Stimulated activated effector memory CD8-positive, alpha-beta T cell treated with anti-CD3 and anti-CD28 coated beads, Interleukin-12 subunit alpha, Interleukin-12 subunit beta, amount 100 ng/mL, for 72 hours (primary cell): ENCODE results near the gene POC1B.

Experiments
- ATAC-seq: fragments of 150-1000 bp; cut with Tn5 transposase; 2 replicates; pipeline ENCODE4 v1.10.0; 2021
- DNase-seq, 2 donors: peaks; one replicate each; pipeline ENCODE4 v3.0.0; 2021 to 2022; ENCODE audit warnings: low spot score in 2 of 2
- H3K27ac Mint-ChIP-seq: one replicate; pipeline ENCODE4 v1.8.0; 2022; ENCODE audit warnings: mild to moderate bottlenecking, mixed read lengths
- H3K36me3 Mint-ChIP-seq: one replicate; pipeline ENCODE4 v1.8.0; 2022; ENCODE audit warnings: mild to moderate bottlenecking, mixed read lengths
- H3K4me1 Mint-ChIP-seq: one replicate; pipeline ENCODE4 v1.8.0; 2022; ENCODE audit warnings: mixed read lengths
- H3K4me3 Mint-ChIP-seq: one replicate; pipeline ENCODE4 v1.8.0; 2022; ENCODE audit warnings: mild to moderate bottlenecking, mixed read lengths
- H3K9me3 Mint-ChIP-seq: one replicate; pipeline ENCODE4 v1.8.0; 2022; ENCODE audit warnings: mixed read lengths

POC1B gene

DNA sequence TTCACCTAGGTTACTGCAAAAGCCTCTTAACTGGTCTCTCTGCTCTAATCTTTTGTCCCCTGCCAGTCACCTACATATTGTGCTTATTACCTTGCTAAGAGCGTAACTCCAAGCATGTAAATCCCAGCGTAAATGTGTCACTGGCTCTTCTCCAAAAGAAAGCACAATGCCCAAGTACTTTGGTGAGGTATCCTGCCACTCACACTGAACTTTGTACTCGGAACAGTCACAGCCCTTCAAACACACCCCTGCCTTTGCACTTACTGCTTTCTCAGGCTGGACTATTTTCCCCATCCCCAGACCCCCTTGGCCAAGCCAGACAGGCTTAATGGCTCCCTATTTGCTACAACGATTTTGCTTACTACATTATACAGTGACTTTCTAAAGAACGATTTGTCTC is 33.0 kb downstream of the POC1B start:
- Mint-ChIP-seq H3K4me1 (peaks cover 46% of the 10 kb centered on the region), H3K9me3 (no peaks in the 10 kb centered on the region), H3K36me3 (peaks cover 75% of the 10 kb centered on the region), H3K4me3 (no peak overlapping the region), H3K27ac (peak overlapping the region; percentile 97)
- ATAC-seq: no peak
- DNase-seq: peak in 1 of 2 donors; percentile 39

DNA sequence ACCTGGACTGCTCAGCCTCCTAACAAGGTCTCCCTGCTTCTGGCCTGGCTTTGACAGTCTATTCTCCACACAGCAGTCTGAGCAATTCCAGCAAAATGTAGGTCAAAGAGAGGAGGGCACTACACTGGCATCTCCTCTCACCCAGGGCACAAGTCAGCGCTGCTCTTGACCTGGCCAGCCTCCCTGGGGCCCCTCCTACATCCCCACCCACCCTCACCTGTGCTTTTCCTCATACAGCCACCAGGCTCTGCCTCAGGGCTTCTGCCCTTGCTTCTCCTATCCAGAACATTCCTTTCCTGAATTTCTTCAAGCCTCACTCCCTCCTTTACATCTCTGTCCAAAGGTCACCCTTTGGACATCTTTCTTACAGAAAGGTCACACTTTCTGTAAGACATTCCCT is 34.9 kb downstream of the POC1B start:
- Mint-ChIP-seq H3K27ac (no peak overlapping the region), H3K9me3 (no peaks in the 10 kb centered on the region)
- no peak for DNase-seq

GRCh38 chr12:89486264-89486663 is 39.6 kb downstream of the POC1B start:
- peak overlapping the region; percentile 2 for H3K27ac Mint-ChIP-seq
- no peak for DNase-seq
- H3K9me3 Mint-ChIP-seq: no peaks in the 10 kb centered on the region
- H3K36me3 Mint-ChIP-seq: peaks cover 76% of the 10 kb centered on the region
- peaks cover 27% of the 10 kb centered on the region for H3K4me1 Mint-ChIP-seq
- ATAC-seq: no peak
- H3K4me3 Mint-ChIP-seq: no peak overlapping the region

More for the DNA sequence above, 34.9 kb downstream of the POC1B start:
- Mint-ChIP-seq H3K36me3 (peaks cover 80% of the 10 kb centered on the region), H3K4me1 (peaks cover 56% of the 10 kb centered on the region), H3K4me3 (no peak overlapping the region)
- ATAC-seq: no peak

GRCh38 chr12:89484470-89484869 is 41.4 kb downstream of the POC1B start:
- ATAC-seq (no peak), DNase-seq (no peak)
- Mint-ChIP-seq H3K36me3 (peaks cover 69% of the 10 kb centered on the region), H3K27ac (no peak overlapping the region), H3K4me3 (no peak overlapping the region), H3K4me1 (peaks cover 23% of the 10 kb centered on the region), H3K9me3 (no peaks in the 10 kb centered on the region)

DNA sequence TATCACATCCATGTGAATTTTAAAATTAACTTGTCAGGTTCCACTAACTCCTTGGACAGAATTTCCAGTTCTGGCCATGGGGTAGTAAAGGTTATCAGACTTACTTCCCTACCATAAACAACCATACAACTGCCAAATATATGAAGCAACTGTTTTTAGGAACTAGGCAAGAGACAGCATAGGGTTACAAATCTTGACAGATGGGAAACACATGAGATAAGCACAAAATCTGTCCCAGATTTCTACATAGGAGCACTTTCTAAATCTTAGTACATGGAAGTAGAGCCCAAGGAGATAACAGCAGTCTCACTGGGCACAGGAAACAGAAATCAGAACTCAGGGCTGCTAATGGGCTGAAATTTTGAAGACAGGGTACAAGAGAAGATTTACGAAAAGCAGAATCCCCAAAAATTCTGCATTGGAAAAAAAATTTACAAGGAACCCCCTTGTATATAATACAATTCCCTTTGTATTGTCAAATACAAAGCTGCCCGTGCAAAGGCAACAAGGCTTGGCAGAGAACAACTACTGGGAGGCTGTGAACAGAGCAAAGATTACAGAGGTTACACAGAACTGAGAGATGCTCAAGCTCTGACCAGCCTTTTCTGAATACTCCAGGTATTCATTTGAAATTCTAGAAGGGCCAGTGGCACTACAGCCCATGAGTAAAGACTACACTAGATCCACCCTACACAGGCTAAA is 44.5 kb downstream of the POC1B start:
- no peak overlapping the region for H3K4me3 Mint-ChIP-seq
- H3K4me1 Mint-ChIP-seq: peaks cover 33% of the 10 kb centered on the region
- no peak for ATAC-seq
- H3K36me3 Mint-ChIP-seq: peaks cover 41% of the 10 kb centered on the region
- H3K27ac Mint-ChIP-seq: no peak overlapping the region
- H3K9me3 Mint-ChIP-seq: no peaks in the 10 kb centered on the region
- no peak for DNase-seq

DNA sequence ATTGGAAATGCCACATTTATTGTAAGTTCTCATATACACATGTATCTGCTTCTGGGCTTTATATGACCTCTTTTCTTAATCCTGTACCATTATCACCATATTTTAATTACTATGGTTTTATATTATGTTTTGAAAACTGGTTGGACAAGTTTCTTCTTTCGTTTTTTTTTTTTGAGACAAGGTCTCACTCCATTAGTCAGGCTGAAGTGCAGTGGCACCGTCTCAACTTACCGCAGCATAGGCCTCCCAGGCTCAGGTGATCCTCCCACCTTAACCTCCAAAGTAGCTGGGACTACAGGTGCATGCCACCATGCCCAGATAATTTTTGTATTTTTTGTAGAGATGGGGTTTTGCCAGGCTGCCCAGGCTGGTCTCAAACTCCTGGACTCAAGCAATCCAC is 45.9 kb downstream of the POC1B start:
- H3K36me3 Mint-ChIP-seq: peaks cover 31% of the 10 kb centered on the region
- ATAC-seq (no peak), DNase-seq (no peak)
- H3K9me3 Mint-ChIP-seq: no peaks in the 10 kb centered on the region
- no peak overlapping the region for H3K27ac Mint-ChIP-seq
- H3K4me1 Mint-ChIP-seq: peaks cover 33% of the 10 kb centered on the region
- H3K4me3 Mint-ChIP-seq: no peak overlapping the region

- Mint-ChIP-seq H3K4me3 (peak overlapping the region; percentile 36), H3K27ac (peak overlapping the region; percentile 50), H3K4me1 (peaks cover 44% of the 10 kb centered on the region), H3K9me3 (no peaks in the 10 kb centered on the region), H3K36me3 (peaks cover 21% of the 10 kb centered on the region)
- DNase-seq (no peak), ATAC-seq (peak; percentile 68)
These were observed 48.1 kb downstream of the POC1B start for GRCh38 chr12:89477633-89478279.

- no peak for DNase-seq
- Mint-ChIP-seq H3K36me3 (peaks cover 25% of the 10 kb centered on the region), H3K27ac (peak overlapping the region; percentile 50), H3K4me1 (peaks cover 47% of the 10 kb centered on the region), H3K9me3 (no peaks in the 10 kb centered on the region), H3K4me3 (peak overlapping the region; percentile 36)
- ATAC-seq: no peak
These were observed 48.8 kb downstream of the POC1B start for GRCh38 chr12:89476904-89477595.

- Mint-ChIP-seq H3K9me3 (no peaks in the 10 kb centered on the region), H3K27ac (peak overlapping the region; percentile 50), H3K4me1 (peaks cover 51% of the 10 kb centered on the region), H3K36me3 (peaks cover 28% of the 10 kb centered on the region), H3K4me3 (peak overlapping the region; percentile 13)
- DNase-seq: no peak
- peak; percentile 33 for ATAC-seq
These were observed 49.6 kb downstream of the POC1B start for GRCh38 chr12:89476232-89476631.

DNA sequence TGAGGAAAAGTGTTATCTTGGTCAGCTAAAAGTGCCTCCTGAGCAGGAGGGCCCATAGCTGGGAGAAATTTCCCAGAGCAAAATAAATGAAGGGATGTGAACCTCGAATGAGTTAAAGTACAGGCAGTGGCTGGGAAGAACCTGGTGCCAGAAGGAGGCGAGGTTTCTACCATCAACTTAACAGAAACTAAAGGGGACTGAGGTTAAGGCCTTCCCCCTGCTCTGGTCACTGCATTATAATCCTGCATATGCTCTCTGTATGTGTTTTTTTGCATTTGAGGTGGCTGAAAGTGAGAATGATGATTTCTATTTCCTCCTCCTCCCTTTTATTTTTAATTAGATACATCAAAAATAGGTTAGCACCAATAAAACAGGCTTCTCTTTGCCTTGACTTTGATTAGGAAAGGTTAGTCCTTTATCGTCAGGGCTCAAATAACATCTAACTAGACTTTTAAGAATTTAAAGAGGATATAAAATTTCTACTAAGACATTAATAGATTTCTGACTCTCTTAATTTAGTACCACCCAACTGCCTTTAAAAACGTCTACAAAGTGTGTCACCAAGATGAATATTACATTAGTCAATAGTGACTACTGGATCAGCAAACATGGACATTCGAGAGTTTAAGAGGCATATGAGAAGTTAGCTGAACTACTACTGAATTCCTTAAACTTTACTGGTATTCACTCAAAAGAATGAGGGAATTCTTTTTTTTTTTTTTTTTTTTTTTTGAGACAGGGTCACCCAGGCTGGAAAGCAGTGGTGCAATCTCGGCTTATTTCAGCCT is 50.5 kb downstream of the POC1B start:
- ATAC-seq (no peak), DNase-seq (no peak)
- Mint-ChIP-seq H3K36me3 (peaks cover 28% of the 10 kb centered on the region), H3K4me1 (peaks cover 59% of the 10 kb centered on the region), H3K9me3 (no peaks in the 10 kb centered on the region), H3K27ac (peak overlapping the region; percentile 80), H3K4me3 (peak overlapping the region; percentile 28)

DNA sequence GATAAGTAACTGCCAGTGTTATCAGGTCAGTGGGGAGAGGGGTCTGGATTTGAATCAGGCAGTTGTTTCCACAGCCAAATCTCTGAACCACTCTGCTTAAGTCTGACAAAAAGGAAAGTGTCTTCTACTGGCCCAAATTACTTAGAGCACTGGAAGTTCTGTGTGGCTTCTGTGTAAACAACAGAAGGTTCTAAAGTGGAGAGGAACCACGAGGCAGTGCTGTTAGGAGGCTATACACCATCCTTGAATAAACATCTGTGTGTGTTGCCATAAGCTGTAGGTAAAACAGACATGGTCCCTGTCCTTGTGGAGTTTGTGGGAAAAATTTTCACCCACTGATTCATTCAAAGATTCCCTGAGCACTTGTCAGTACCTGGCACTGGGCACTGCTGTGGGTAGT is 51.2 kb downstream of the POC1B start:
- Mint-ChIP-seq H3K27ac (peak overlapping the region; percentile 80), H3K36me3 (peaks cover 22% of the 10 kb centered on the region), H3K4me3 (peak overlapping the region; percentile 28), H3K4me1 (peaks cover 64% of the 10 kb centered on the region), H3K9me3 (no peaks in the 10 kb centered on the region)
- ATAC-seq: peak; percentile 42
- DNase-seq: no peak

- DNase-seq: no peak
- H3K4me1 Mint-ChIP-seq: peaks cover 77% of the 10 kb centered on the region
- H3K36me3 Mint-ChIP-seq: peaks cover 32% of the 10 kb centered on the region
- H3K9me3 Mint-ChIP-seq: no peaks in the 10 kb centered on the region
- ATAC-seq: peak; percentile 67
- peak overlapping the region; percentile 49 for H3K4me3 Mint-ChIP-seq
- H3K27ac Mint-ChIP-seq: peak overlapping the region; percentile 84
These were observed 53.3 kb downstream of the POC1B start for GRCh38 chr12:89472508-89472907.

DNA sequence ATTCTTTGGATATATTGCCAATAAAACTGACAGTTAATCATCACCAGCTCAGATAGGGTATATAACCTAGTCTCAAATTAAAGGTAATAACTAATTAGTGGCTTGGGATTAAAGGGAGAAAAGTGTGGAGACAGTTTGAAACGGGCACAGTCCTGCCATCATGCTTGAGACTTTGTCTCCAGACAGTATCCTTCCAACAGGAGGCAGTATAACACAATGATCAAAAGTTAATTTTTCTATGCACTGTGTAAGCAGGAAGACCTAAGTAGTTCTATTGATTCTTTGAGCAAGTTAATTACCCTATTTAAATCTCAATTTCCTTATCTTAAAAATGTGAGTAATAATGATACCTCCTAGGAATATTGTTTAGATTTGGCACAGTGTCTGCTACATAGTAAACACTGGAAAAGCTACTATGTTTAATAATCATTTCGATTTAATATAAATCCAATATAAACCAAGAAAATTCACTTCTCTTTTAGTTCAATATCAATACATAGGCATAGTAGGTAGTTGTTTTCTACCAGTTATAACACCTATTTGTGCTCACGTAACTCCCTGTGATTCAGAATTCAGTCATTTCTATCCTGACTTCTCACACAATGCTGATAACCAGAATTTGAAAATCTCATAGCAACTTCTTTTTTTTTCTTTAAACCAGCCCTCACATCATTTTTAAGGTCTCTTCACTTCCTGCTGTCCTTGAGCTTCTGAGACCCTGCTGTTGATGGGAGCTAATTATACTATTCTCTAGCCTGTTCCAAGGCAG is 54.9 kb downstream of the POC1B start:
- Mint-ChIP-seq H3K4me1 (peaks cover 75% of the 10 kb centered on the region), H3K4me3 (peak overlapping the region; percentile 49), H3K9me3 (no peaks in the 10 kb centered on the region), H3K36me3 (peaks cover 43% of the 10 kb centered on the region), H3K27ac (peak overlapping the region; percentile 84)
- DNase-seq (no peak), ATAC-seq (peak; percentile 79)

- DNase-seq: peak in 1 of 2 donors; percentile 70
- peaks cover 71% of the 10 kb centered on the region for H3K4me1 Mint-ChIP-seq
- H3K9me3 Mint-ChIP-seq: no peaks in the 10 kb centered on the region
- peak overlapping the region; percentile 57 for H3K4me3 Mint-ChIP-seq
- peak; percentile 67 for ATAC-seq
- peaks cover 53% of the 10 kb centered on the region for H3K36me3 Mint-ChIP-seq
- peak overlapping the region; percentile 84 for H3K27ac Mint-ChIP-seq
These were observed 56.5 kb downstream of the POC1B start for GRCh38 chr12:89469361-89469760.
